ENCODE results near the gene EPGN.

- TF ChIP-seq CTCF (IDR thresholded peaks at IDR 0.05) (no peak), POLR2A (IDR thresholded peaks at IDR 0.05) (no peak)
Observed at GRCh38 chr4:74287791-74288190, 20.5 kb upstream of the EPGN start.

All from lower leg skin (tissue), 3 donors.